Keratinocyte (primary cell): ENCODE measurements around the gene IL1RAPL2. TPM values are rescaled to one million over a fixed set of nuclear protein-coding genes. Genes with fewer than 3 reads are reported as not detected.

ENCODE experiments used
- DNase-seq: peaks from one replicate; pipeline ENCODE4 v3.0.0-alpha.2; 2011; ENCODE audit warnings: low read depth, missing footprints, low spot score
- FAIRE-seq: peaks from 2 replicates; lab custom pipeline; 2011; peaks lifted over from hg19 to GRCh38; lab: Jason Lieb, UNC
- H2AFZ ChIP-seq: 2 replicates; pipeline ENCODE4 v1.6.0; 2012; ENCODE audit warnings: low read length, control low read depth, inconsistent platforms; ENCODE audit not compliant: control insufficient read depth
- H3K27ac ChIP-seq: 2 replicates; pipeline ENCODE4 v1.5.1; 2011; ENCODE audit warnings: low read length; ENCODE audit not compliant: control insufficient read depth, insufficient read depth
- H3K27me3 ChIP-seq: 3 replicates; pipeline ENCODE4 v1.6.0; 2011; ENCODE audit warnings: low read length; ENCODE audit not compliant: control insufficient read depth, insufficient read depth; ENCODE audit errors: extremely low read depth
- H3K36me3 ChIP-seq, 2 experiments: 2 replicates in 1 of 2; 3 replicates in 1 of 2; pipeline ENCODE4 v1.5.1; 2011; ENCODE audit warnings: low read length in 2 of 2, mild to moderate bottlenecking in 1 of 2; ENCODE audit not compliant: control insufficient read depth in 2 of 2, insufficient read depth in 2 of 2; ENCODE audit errors: extremely low read depth in 1 of 2
- H3K4me1 ChIP-seq: 3 replicates; pipeline ENCODE4 v1.5.1; 2011; ENCODE audit warnings: low read length; ENCODE audit not compliant: control insufficient read depth, insufficient read depth; ENCODE audit errors: extremely low read depth
- H3K4me2 ChIP-seq: 3 replicates; pipeline ENCODE4 v1.6.0; 2011; ENCODE audit warnings: low read depth, low read length; ENCODE audit not compliant: control insufficient read depth, insufficient read depth; ENCODE audit errors: extremely low read depth
- H3K4me3 ChIP-seq, 3 experiments: fragments of 200-600 bp in 1 of 3; sonication (generic) in 1 of 3; 2 replicates in 2 of 3; 3 replicates in 1 of 3; pipeline ENCODE4 v1.5.1; 2011 to 2016; ENCODE audit warnings: low read length in 3 of 3, mild to moderate bottlenecking in 3 of 3, control low read depth in 2 of 3, inconsistent platforms in 1 of 3, low read depth in 1 of 3, mixed read lengths in 1 of 3, mixed run types in 1 of 3, moderate library complexity in 1 of 3; ENCODE audit not compliant: control insufficient read depth in 2 of 3, insufficient read depth in 2 of 3; ENCODE audit errors: extremely low read depth in 1 of 3
- H3K79me2 ChIP-seq: 2 replicates; pipeline ENCODE4 v1.6.0; 2012; ENCODE audit warnings: low read length; ENCODE audit not compliant: control insufficient read depth, insufficient read depth
- H3K9ac ChIP-seq: 3 replicates; pipeline ENCODE4 v1.6.0; 2011; ENCODE audit warnings: low read length; ENCODE audit not compliant: control insufficient read depth, insufficient read depth; ENCODE audit errors: extremely low read depth
- H3K9me1 ChIP-seq: 3 replicates; pipeline ENCODE4 v1.6.0; 2011; ENCODE audit warnings: low read length; ENCODE audit not compliant: control insufficient read depth, insufficient read depth; ENCODE audit errors: extremely low read depth
- H3K9me3 ChIP-seq: 2 replicates; pipeline ENCODE4 v1.5.1; 2012; ENCODE audit warnings: low read depth, low read length; ENCODE audit not compliant: control insufficient read depth
- H4K20me1 ChIP-seq: 3 replicates; pipeline ENCODE4 v1.6.0; 2011; ENCODE audit warnings: low read length; ENCODE audit not compliant: control insufficient read depth, insufficient read depth; ENCODE audit errors: extremely low read depth
- EZH2 ChIP-seq: IDR thresholded peaks from one replicate; pipeline ENCODE4 v1.6.1; 2012; ENCODE audit warnings: inconsistent platforms, mild to moderate bottlenecking, low read length, moderate library complexity
- dilution Hi-C: fragments of 300-500 bp; cut with MboI; formaldehyde crosslinking; loops from one replicate; pipeline ENCODE4 v1.7.0; 2020; ENCODE audit warnings: low sequenced_read_pairs; ENCODE audit not compliant: extremely low pct_ligation_motif_present
- polyA plus RNA-seq, 5 experiments: library from polyadenylated mRNA; depleted of rRNA in 3 of 5; stranded (reverse) in 3 of 5; stranded (forward) in 1 of 5; unstranded in 1 of 5; fragments of >200 nt; gene quantifications; 1 replicate in 1 of 5; 2 replicates in 3 of 5; 3 replicates in 1 of 5; pipeline versions ENCODE4 v1.2.1 to v1.2.3, GENCODE V29; 2011 to 2012; ENCODE audit warnings: missing spikeins in 2 of 5, low read depth in 1 of 5, low replicate concordance in 1 of 5
- TF ChIP-seq, protein P1 (sequence below), 3 experiments: IDR thresholded peaks in 1 of 3; conservative IDR thresholded peaks in 1 of 3; optimal IDR thresholded peaks in 1 of 3; 2 replicates in 2 of 3; 3 replicates in 1 of 3; pipeline versions ENCODE3 to v1.5.1; 2011; ENCODE audit warnings: low read length in 3 of 3, mild to moderate bottlenecking in 3 of 3, moderate library complexity in 2 of 3, control low read depth in 1 of 3, inconsistent platforms in 1 of 3; ENCODE audit not compliant: insufficient read depth in 2 of 3; ENCODE audit errors: extremely low read depth in 1 of 3

The IL1RAPL2 gene
- polyA plus RNA-seq, 1 donor (not counting 4 experiments of a cell fraction or from before 2014, with no cell fraction given), result 0.24 TPM

DNA sequence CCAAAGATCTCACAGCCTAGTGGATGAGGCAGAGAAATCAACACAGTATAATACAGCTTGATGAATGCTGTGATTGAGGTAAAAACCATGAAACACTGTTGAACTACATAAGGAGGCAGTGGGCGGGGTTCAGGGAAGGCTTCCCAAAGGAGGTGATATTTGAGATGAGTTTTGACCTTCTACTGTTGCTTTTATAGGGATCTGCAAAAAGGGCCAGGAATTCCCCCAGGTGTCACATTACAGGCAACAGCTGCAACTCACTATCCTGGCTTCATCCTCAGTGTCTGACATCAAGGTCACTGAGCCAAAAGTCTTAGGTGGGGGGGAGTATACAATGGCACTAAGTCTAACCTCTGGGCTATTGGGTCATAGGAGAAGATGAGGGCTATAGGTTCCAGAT lies 1070.7 kb downstream of the IL1RAPL2 start:
- no peak overlapping the region for H3K9ac ChIP-seq

DNA sequence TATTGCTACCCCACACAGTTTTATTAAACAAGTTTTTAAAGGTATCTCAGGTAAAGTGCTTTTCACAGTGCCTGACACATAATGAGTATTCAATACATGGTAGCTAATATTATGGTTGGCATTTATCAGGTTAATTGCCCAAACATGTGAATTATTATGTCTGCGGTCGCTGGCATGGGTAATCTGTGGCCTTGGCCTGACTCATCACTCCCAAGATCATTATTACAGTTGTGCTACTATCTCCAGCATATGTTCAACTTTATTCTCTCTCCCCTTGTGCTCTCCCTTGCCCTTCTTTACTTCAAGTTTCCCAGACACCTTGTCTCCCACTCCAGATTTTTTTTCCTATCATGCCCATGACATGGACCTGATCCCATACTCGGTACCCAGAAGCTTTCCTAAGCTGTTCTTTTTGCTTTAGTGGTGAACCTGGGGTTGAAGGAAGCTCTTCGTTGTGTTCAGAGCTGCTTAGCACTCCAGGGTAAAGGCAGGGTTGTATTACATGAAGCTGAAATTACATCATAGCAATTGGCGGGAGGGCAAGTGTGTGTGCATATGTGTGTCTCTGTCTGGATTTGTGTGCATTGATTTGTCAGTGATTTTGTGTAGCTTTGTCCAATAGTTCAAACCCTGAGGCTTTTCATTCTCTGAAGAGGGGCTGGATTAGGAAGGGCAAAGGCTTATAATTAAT lies 1079.8 kb downstream of the IL1RAPL2 start:
- TF ChIP-seq EZH2, result no peak
- TF ChIP-seq, protein P1, sequence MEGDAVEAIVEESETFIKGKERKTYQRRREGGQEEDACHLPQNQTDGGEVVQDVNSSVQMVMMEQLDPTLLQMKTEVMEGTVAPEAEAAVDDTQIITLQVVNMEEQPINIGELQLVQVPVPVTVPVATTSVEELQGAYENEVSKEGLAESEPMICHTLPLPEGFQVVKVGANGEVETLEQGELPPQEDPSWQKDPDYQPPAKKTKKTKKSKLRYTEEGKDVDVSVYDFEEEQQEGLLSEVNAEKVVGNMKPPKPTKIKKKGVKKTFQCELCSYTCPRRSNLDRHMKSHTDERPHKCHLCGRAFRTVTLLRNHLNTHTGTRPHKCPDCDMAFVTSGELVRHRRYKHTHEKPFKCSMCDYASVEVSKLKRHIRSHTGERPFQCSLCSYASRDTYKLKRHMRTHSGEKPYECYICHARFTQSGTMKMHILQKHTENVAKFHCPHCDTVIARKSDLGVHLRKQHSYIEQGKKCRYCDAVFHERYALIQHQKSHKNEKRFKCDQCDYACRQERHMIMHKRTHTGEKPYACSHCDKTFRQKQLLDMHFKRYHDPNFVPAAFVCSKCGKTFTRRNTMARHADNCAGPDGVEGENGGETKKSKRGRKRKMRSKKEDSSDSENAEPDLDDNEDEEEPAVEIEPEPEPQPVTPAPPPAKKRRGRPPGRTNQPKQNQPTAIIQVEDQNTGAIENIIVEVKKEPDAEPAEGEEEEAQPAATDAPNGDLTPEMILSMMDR (optimal IDR thresholded peaks at IDR 0.05 in 1 of 3, IDR thresholded peaks at IDR 0.05 in 1 of 3, conservative IDR thresholded peaks at IDR 0.05 in 1 of 3; ENCODE audit: extremely low read depth in 1 of 3, insufficient read depth in 2 of 3, low read length in 3 of 3), result no peak
- no peaks in the 10 kb centered on the region for H3K79me2 ChIP-seq
- no peaks in the 10 kb centered on the region for H3K9me3 ChIP-seq
- FAIRE-seq, result peak; percentile 26
- H3K36me3 ChIP-seq, result no peaks in the 10 kb centered on the region
- H3K4me1 ChIP-seq, result peaks cover 7% of the 10 kb centered on the region
- H3K4me3 ChIP-seq, result no peak overlapping the region
- no peak overlapping the region for H3K27ac ChIP-seq
- peak overlapping the region; percentile 35 for H3K4me2 ChIP-seq
- H3K27me3 ChIP-seq, result no peaks in the 10 kb centered on the region
- no peaks in the 10 kb centered on the region for H4K20me1 ChIP-seq
- no peak overlapping the region for H3K9ac ChIP-seq
- no peak overlapping the region for H2AFZ ChIP-seq
- peak; percentile 13 for DNase-seq
- H3K9me1 ChIP-seq, result no peaks in the 10 kb centered on the region
- dilution Hi-C loops, result no loop called here

More for the DNA sequence above, 1070.7 kb downstream of the IL1RAPL2 start:
- Histone ChIP-seq H3K79me2 (no peaks in the 10 kb centered on the region), H3K36me3 (no peaks in the 10 kb centered on the region), H3K4me1 (no peaks in the 10 kb centered on the region), H3K4me2 (no peak overlapping the region), H2AFZ (no peak overlapping the region), H3K27me3 (no peaks in the 10 kb centered on the region), H3K9me3 (no peaks in the 10 kb centered on the region), H3K27ac (no peak overlapping the region), H4K20me1 (no peaks in the 10 kb centered on the region), H3K9me1 (no peaks in the 10 kb centered on the region), H3K4me3 (no peak overlapping the region)
- TF ChIP-seq, protein P1 (optimal IDR thresholded peaks at IDR 0.05 in 1 of 3, IDR thresholded peaks at IDR 0.05 in 1 of 3, conservative IDR thresholded peaks at IDR 0.05 in 1 of 3; ENCODE audit: extremely low read depth in 1 of 3, insufficient read depth in 2 of 3, low read length in 3 of 3), result no peak
- TF ChIP-seq EZH2, result no peak
- FAIRE-seq, result no peak
- no peak for DNase-seq
- dilution Hi-C loops, result no loop called here
